Loucy (cell line): Measurements from ENCODE around the gene JARID2.

Experiments
- H2AFZ ChIP-seq: fragments of 200-600 bp; sonication (generic); 2 replicates; pipeline ENCODE4 v1.6.0; 2016; ENCODE audit warnings: antibody characterized with exemption, mild to moderate bottlenecking, low read length, moderate library complexity
- H3F3A ChIP-seq: fragments of 200-600 bp; 2 replicates; pipeline ENCODE4 v1.6.0; 2016; ENCODE audit warnings: antibody characterized with exemption, low read depth, mild to moderate bottlenecking
- H3K27me3 ChIP-seq: fragments of 200-600 bp; sonication (generic); 2 replicates; pipeline ENCODE4 v1.6.1; 2014; ENCODE audit warnings: low read length, mild to moderate bottlenecking; ENCODE audit not compliant: insufficient read depth, poor library complexity, severe bottlenecking
- H3K36me3 ChIP-seq: fragments of 200-600 bp; sonication (generic); 2 replicates; pipeline ENCODE4 v1.6.1; 2016; ENCODE audit warnings: low read length; ENCODE audit not compliant: insufficient read depth
- H3K4me1 ChIP-seq: fragments of 200-600 bp; sonication (generic); 2 replicates; pipeline ENCODE4 v1.5.1; 2014; ENCODE audit warnings: low read length, mild to moderate bottlenecking; ENCODE audit not compliant: insufficient read depth, poor library complexity, severe bottlenecking
- H3K4me2 ChIP-seq: fragments of 200-600 bp; sonication (generic); 2 replicates; pipeline ENCODE4 v1.6.0; 2014; ENCODE audit warnings: antibody characterized with exemption, low read length, low read depth, mild to moderate bottlenecking; ENCODE audit not compliant: poor library complexity, severe bottlenecking
- H3K4me3 ChIP-seq: fragments of 200-600 bp; sonication (generic); 2 replicates; pipeline ENCODE4 v1.5.1; 2014; ENCODE audit warnings: low read length, mild to moderate bottlenecking, mixed read lengths; ENCODE audit not compliant: poor library complexity, severe bottlenecking
- H3K79me2 ChIP-seq: fragments of 200-600 bp; sonication (generic); 2 replicates; pipeline ENCODE4 v1.6.1; 2014; ENCODE audit warnings: low read length; ENCODE audit not compliant: insufficient read depth
- H3K9ac ChIP-seq: fragments of 200-600 bp; sonication (generic); 2 replicates; pipeline ENCODE4 v1.6.0; 2014; ENCODE audit warnings: mild to moderate bottlenecking, low read depth, low read length, moderate library complexity; ENCODE audit not compliant: poor library complexity, severe bottlenecking
- H3K9me2 ChIP-seq: fragments of 200-600 bp; sonication (generic); replicated peaks from 2 replicates; pipeline ENCODE4 v1.6.1; 2016; ENCODE audit warnings: low read depth, low read length, mixed read lengths
- H3K9me3 ChIP-seq: fragments of 200-600 bp; sonication (generic); 2 replicates; pipeline ENCODE4 v1.6.1; 2014; ENCODE audit warnings: mild to moderate bottlenecking, antibody characterized with exemption, low read length, low read depth; ENCODE audit not compliant: insufficient read depth
- H4K20me1 ChIP-seq: fragments of 200-600 bp; sonication (generic); 2 replicates; pipeline ENCODE4 v1.6.0; 2014; ENCODE audit warnings: antibody characterized with exemption, low read length, mild to moderate bottlenecking; ENCODE audit not compliant: insufficient read depth, poor library complexity, severe bottlenecking
- CTCF ChIP-seq: fragments of 200-600 bp; sonication (generic); conservative IDR thresholded peaks from 2 replicates; pipeline ENCODE4 v1.5.1; 2014; ENCODE audit warnings: mild to moderate bottlenecking, antibody characterized with exemption, low read length
- EZH2phosphoT487 ChIP-seq: fragments of 200-600 bp; IDR thresholded peaks from 2 replicates; pipeline ENCODE4 v1.6.1; 2018; ENCODE audit warnings: antibody characterized with exemption, mild to moderate bottlenecking, moderate library complexity, borderline replicate concordance

JARID2 gene

GRCh38 chr6:15519681-15520080 is 273.8 kb downstream of the JARID2 start:
- no peak overlapping the region for H3K4me3 ChIP-seq
- no peaks in the 10 kb centered on the region for H3K9me3 ChIP-seq
- TF ChIP-seq EZH2phosphoT487 (no peak), CTCF (no peak)
- H4K20me1 ChIP-seq: peaks cover 12% of the 10 kb centered on the region
- H3K9ac ChIP-seq: no peak overlapping the region
- no peak overlapping the region for H2AFZ ChIP-seq
- 0 out of 2 replicates have a peak, but pooled peaks cover 9% of the 10 kb centered on the region for H3K79me2 ChIP-seq
- H3K36me3 ChIP-seq: peaks cover 99% of the 10 kb centered on the region
- H3K4me2 ChIP-seq: no peak overlapping the region
- no peaks in the 10 kb centered on the region; the same call in 1 of the 2 replicates for H3F3A ChIP-seq
- H3K27me3 ChIP-seq: no peaks in the 10 kb centered on the region
- peaks cover 9% of the 10 kb centered on the region for H3K4me1 ChIP-seq
- H3K9me2 ChIP-seq: no peaks in the 10 kb centered on the region

DNA sequence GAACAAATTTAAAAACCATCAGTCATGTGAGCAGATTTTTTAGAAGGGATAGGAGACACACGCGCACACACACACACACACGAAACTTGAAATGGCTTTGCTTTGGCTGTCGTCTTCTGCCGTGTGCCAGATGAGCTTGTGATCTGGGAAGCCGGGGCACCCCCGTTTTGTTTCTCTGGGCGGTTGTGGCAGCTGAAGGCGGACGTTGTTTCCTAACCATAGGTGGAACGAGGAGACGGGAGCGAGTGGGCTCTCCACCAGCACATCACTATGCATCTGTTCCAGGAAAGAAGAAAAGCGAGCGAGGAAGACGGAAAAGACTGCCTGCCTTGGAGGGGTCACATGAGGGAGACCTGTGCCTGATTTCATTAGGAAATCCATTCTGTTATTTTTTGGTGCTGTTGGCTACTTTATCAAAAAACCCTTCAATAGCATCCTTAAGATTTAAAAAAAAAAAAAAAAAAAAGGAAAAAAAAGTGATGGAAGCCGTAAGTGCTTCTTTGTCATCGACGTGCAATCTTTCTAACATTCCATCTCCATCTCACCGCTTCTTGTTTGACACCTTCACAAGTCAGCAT is 274.8 kb downstream of the JARID2 start:
- no peak overlapping the region for H2AFZ ChIP-seq
- no peak overlapping the region for H3K4me3 ChIP-seq
- H3K9me2 ChIP-seq: no peaks in the 10 kb centered on the region
- peaks cover 12% of the 10 kb centered on the region for H4K20me1 ChIP-seq
- no peak overlapping the region for H3K9ac ChIP-seq
- peaks cover 99% of the 10 kb centered on the region for H3K36me3 ChIP-seq
- TF ChIP-seq EZH2phosphoT487: no peak
- no peak for TF ChIP-seq CTCF
- peaks cover 9% of the 10 kb centered on the region for H3K4me1 ChIP-seq
- no peaks in the 10 kb centered on the region; the same call in 1 of the 2 replicates for H3F3A ChIP-seq
- no peak overlapping the region for H3K4me2 ChIP-seq
- no peaks in the 10 kb centered on the region for H3K9me3 ChIP-seq
- H3K27me3 ChIP-seq: no peaks in the 10 kb centered on the region
- 0 out of 2 replicates have a peak, but pooled peaks cover 9% of the 10 kb centered on the region for H3K79me2 ChIP-seq

DNA sequence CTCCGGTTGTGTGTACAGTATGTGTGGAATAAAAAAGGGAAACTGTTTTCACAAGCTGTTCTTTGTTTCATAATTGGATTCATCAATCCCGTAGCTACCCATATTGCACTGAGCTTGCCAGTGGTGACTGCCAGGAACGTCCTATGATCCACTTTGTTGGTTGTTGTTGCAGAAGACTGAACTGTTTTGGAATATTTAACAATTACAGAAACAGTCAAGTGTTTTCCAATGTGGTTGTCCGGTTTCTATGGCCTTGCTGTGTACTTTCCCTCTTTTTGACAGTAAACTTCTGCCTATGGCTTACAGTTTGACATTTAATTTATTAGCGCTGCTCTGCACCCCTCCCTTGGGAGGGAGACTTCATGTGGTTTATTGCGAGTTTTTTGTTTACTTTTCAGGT is 275.7 kb downstream of the JARID2 start:
- H3K36me3 ChIP-seq: peaks cover 95% of the 10 kb centered on the region
- no peak overlapping the region for H2AFZ ChIP-seq
- H3K4me3 ChIP-seq: no peak overlapping the region
- H3K4me1 ChIP-seq: peaks cover 9% of the 10 kb centered on the region
- no peaks in the 10 kb centered on the region for H3K27me3 ChIP-seq
- H3K4me2 ChIP-seq: no peak overlapping the region
- 0 out of 2 replicates have a peak, but pooled peaks cover 9% of the 10 kb centered on the region for H3K79me2 ChIP-seq
- no peaks in the 10 kb centered on the region; the same call in 1 of the 2 replicates for H3F3A ChIP-seq
- H3K9me2 ChIP-seq: no peaks in the 10 kb centered on the region
- H3K9me3 ChIP-seq: no peaks in the 10 kb centered on the region
- peaks cover 8% of the 10 kb centered on the region for H4K20me1 ChIP-seq
- no peak overlapping the region for H3K9ac ChIP-seq
- TF ChIP-seq EZH2phosphoT487: no peak
- no peak for TF ChIP-seq CTCF
